ENCODE measurements around the gene WWOX. TPM values are rescaled to one million over a fixed set of nuclear protein-coding genes. Genes with fewer than 3 reads are reported as not detected.

WWOX gene
- total and polyA plus RNA-seq, 3 donors from 2014 or later: 20.6 to 76.7 (median 64.1) TPM

DNA sequence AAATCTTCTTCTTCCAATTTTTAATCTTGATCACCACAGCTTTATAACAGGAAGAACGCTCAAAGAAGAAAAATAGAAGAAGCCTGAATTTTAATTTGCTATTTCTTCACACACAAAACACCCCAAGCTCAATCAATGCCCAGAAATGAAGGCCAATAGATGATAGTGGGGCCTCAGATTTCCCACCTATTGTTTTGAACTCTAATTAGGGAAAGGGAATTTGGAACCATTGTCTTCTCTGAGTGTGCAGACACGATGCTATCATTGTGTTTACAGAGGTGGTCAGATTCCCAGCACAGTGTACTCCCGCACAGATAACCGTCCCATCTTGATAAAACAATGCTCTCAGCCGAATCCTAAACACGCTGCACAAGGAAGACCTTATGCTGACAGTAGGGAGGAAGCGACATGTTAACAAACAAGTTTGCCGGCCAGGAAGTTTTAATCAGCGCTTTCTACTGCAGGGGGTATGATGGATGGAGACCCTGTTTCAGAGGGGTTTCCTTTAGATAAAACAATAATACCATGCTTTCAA is 816.4 kb downstream of the WWOX start:
- 44 to 46% methylated on average over 9 of the region's 9 CpGs for WGBS, 2 donors
- Histone ChIP-seq H3K4me3 (no peak overlapping the region), H3K4me1 (peaks cover 21% of the 10 kb centered on the region), H3K27me3 (no peaks in the 10 kb centered on the region), H3K36me3 (ENCODE audit: low read depth, missing control alignments) (no peaks in the 10 kb centered on the region), H3K9me3 (no peaks in the 10 kb centered on the region), H3K27ac (peak overlapping the region in 1 of 2 donors; percentile 47)
- no peak for DNase-seq
- no peak for TF ChIP-seq POLR2A (IDR thresholded peaks at IDR 0.05)
- TF ChIP-seq, protein P1, sequence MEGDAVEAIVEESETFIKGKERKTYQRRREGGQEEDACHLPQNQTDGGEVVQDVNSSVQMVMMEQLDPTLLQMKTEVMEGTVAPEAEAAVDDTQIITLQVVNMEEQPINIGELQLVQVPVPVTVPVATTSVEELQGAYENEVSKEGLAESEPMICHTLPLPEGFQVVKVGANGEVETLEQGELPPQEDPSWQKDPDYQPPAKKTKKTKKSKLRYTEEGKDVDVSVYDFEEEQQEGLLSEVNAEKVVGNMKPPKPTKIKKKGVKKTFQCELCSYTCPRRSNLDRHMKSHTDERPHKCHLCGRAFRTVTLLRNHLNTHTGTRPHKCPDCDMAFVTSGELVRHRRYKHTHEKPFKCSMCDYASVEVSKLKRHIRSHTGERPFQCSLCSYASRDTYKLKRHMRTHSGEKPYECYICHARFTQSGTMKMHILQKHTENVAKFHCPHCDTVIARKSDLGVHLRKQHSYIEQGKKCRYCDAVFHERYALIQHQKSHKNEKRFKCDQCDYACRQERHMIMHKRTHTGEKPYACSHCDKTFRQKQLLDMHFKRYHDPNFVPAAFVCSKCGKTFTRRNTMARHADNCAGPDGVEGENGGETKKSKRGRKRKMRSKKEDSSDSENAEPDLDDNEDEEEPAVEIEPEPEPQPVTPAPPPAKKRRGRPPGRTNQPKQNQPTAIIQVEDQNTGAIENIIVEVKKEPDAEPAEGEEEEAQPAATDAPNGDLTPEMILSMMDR (IDR thresholded peaks at IDR 0.05): no peak
- intact Hi-C loops (cut with DNase I; ENCODE audit: low total_unique reads): no loop called here

DNA sequence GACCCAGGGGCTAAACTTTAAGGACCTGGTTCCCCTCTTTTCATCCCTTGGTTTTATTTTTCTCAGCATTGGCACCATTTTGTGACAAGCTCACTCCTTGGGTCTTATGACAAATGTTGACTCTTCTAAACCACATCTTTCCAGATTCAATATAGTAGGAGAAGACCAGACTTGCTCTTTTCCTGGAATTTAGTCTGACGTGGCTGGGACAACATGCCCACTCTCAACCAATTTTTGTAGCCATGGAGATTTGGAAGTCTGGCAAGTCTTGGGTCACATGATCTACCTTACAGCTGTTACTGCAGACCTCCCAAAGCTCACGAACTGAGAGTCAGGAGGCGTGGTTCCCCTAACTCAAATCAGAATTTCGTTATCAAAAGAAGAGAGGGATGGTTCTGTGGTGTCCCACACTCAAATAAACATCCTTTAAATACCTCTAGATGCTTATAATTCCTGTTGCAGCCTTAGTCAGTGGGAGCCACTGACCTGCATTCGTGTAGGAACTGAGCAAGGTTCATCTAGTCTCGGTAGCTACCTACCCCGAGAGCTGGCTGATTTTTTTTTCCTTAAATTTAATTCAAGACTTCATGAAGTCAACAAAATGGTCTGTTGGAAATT is 817.6 kb downstream of the WWOX start:
- no peak for DNase-seq
- no peak for TF ChIP-seq POLR2A (IDR thresholded peaks at IDR 0.05)
- TF ChIP-seq, protein P1 (IDR thresholded peaks at IDR 0.05): no peak
- Histone ChIP-seq H3K9me3 (no peaks in the 10 kb centered on the region), H3K36me3 (ENCODE audit: low read depth, missing control alignments) (no peaks in the 10 kb centered on the region), H3K27ac (peak overlapping the region in 1 of 2 donors; percentile 47), H3K27me3 (no peaks in the 10 kb centered on the region), H3K4me1 (peaks cover 26% of the 10 kb centered on the region), H3K4me3 (no peak overlapping the region)
- 66 to 75% methylated on average over 7 of the region's 7 CpGs for WGBS, 2 donors
- intact Hi-C loops (cut with DNase I; ENCODE audit: low total_unique reads): no loop called here

DNA sequence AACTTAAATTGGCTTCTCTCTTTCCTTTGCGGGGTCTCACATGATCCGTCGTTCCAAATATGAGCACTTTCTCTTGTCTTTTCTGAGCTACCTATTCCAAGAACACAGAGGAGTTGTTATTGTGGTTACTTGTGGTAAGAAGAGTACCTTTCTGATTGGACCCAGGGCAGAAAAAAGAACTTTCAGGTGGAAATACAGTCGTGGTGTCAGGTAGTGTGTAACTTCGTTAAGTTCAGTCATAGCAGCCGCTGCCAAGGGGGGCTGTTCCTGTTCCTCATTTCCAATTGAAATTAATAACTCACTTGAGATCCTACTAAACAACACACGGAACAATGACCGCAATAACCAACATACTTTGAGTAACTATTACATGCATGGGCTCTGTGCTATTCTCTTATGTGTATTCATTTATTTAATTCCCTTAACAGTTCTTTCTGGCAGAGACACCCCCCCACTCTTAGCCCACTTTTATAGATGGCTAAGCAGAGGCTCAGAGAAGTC is 819.4 kb downstream of the WWOX start:
- H3K36me3 ChIP-seq (ENCODE audit: low read depth, missing control alignments): no peaks in the 10 kb centered on the region
- no peaks in the 10 kb centered on the region for H3K9me3 ChIP-seq
- intact Hi-C loops (cut with DNase I; ENCODE audit: low total_unique reads): no loop called here
- no peak for TF ChIP-seq POLR2A (IDR thresholded peaks at IDR 0.05)
- TF ChIP-seq, protein P1 (IDR thresholded peaks at IDR 0.05): no peak
- 87 to 91% methylated on average over 8 of the region's 8 CpGs for WGBS, 2 donors
- no peak overlapping the region for H3K27ac ChIP-seq
- DNase-seq: no peak
- H3K4me3 ChIP-seq: no peak overlapping the region
- no peaks in the 10 kb centered on the region for H3K27me3 ChIP-seq
- peaks cover 26% of the 10 kb centered on the region for H3K4me1 ChIP-seq

DNA sequence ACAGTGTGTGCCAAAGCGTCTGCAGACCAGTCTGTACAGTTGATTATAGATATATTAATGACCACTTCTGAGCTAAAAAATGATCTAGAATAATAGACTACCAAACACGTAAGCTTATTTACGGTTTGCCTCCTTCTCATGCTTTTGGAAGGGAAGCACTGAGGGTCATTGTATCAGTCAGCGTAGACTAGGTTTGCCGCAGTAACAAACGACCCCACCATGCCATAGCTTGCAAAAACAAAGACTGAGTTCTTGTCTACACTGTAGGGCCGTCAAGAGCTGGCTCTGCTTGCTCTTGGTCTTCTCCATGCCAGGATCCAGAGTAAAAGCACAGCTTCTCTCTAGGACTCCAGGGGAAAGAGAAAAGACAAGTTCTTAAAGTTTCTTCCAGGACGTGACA is 820.4 kb downstream of the WWOX start:
- WGBS, 2 donors: 79% methylated on average over 8 of the region's 8 CpGs
- Histone ChIP-seq H3K27ac (peak overlapping the region in 1 of 2 donors; percentile 41), H3K9me3 (no peaks in the 10 kb centered on the region), H3K4me3 (no peak overlapping the region), H3K36me3 (ENCODE audit: low read depth, missing control alignments) (no peaks in the 10 kb centered on the region), H3K27me3 (no peaks in the 10 kb centered on the region), H3K4me1 (peaks cover 26% of the 10 kb centered on the region)
- intact Hi-C loops (cut with DNase I; ENCODE audit: low total_unique reads): no loop called here
- TF ChIP-seq, protein P1 (IDR thresholded peaks at IDR 0.05): no peak
- no peak for TF ChIP-seq POLR2A (IDR thresholded peaks at IDR 0.05)
- no peak for DNase-seq

DNA sequence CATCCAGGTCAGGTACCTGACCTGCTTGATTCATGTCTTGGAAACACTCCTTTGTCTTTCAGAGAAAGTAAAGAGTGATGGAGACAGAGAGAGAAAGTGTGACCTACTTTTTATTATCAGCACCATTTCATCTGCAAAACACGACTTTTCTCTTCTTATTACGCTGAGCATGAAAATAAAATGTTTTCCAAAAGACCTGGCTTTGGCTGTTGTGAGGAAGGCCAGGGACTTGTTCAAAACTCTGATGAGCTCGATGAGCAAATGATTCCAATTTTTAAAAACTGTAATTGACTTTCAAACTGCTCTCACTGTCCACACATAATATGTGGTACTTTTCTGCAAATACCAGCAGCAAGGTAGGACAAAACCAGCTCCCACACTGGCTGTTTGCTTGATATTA is 821.2 kb downstream of the WWOX start:
- H3K36me3 ChIP-seq (ENCODE audit: low read depth, missing control alignments): no peaks in the 10 kb centered on the region
- H3K4me1 ChIP-seq: peaks cover 26% of the 10 kb centered on the region
- H3K27me3 ChIP-seq: no peaks in the 10 kb centered on the region
- 30 to 38% methylated on average over 3 of the region's 3 CpGs for WGBS, 2 donors
- no peak for TF ChIP-seq POLR2A (IDR thresholded peaks at IDR 0.05)
- TF ChIP-seq, protein P1 (IDR thresholded peaks at IDR 0.05): no peak
- H3K27ac ChIP-seq: peak overlapping the region in 1 of 2 donors; percentile 41
- no peaks in the 10 kb centered on the region for H3K9me3 ChIP-seq
- intact Hi-C loops (cut with DNase I; ENCODE audit: low total_unique reads): no loop called here
- no peak for DNase-seq
- H3K4me3 ChIP-seq: no peak overlapping the region
